ENCODE measurements around the gene RHOT1. TPM values are rescaled to one million over a fixed set of nuclear protein-coding genes. Genes with fewer than 3 reads are reported as not detected.
A peak's percentile ranks its signal among the peaks of the same experiment; 100 is the strongest.
"Not testable (repeated sequence)": the region's sequence is repeated elsewhere in the genome, so short reads cannot be mapped to it uniquely, and the experiment has no call there.

The RHOT1 gene
- 36.1 TPM for total RNA-seq (ENCODE audit: unreplicated experiment)
- long read RNA-seq, partial matches to known transcripts = 1 of 7 reads
- long read RNA-seq, other reads (novel, unspliced or antisense) = 1 of 7 reads

DNA sequence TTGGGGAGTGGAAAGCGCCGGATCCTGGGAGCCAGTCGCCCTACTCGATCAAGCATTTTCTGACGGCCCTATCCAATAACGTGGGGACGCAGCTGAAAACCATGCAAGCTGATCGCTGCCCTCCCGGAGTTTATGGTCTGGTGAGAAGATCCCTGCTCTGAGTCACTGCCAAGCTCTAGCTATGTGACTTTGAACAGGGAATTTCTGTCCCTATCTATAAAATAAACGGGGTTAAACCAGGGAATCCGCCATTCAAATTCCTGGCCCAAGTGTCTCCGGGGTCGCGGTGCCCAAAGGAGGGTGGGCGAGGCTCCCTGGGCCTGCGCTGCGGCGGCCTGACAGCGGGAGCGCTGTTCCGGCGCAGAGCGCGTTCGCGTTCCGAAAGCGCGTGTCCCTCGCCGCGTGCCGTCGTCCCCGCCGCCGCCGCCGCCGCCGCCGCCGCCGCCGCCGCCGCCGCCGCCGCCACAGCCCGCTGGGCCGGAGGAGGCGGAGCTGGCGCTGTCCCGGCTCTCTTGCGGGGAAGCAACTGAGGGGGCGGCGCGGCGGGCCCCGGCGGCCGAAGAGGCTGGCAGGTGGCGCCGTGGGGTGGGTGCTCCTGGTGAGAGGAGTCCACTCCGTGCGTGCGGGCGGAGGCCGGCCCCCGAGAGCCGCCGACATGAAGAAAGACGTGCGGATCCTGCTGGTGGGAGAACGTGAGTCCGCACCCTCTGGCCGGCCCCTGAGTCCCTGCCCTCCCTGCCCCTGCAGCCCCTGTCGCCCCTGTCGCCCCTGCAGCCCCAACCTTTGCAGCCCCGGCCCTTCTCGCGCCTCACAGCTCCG is at the start of gene RHOT1:
Gene RHOT1, plus strand, starts transcription at position 465 of the 819 bp plus-strand sequence. Its CDS starts 191 bp downstream, at position 656.
- H3K36me3 Mint-ChIP-seq (ENCODE audit: unreplicated experiment) = no peaks in the 10 kb centered on the region
- TF ChIP-seq, protein P1, sequence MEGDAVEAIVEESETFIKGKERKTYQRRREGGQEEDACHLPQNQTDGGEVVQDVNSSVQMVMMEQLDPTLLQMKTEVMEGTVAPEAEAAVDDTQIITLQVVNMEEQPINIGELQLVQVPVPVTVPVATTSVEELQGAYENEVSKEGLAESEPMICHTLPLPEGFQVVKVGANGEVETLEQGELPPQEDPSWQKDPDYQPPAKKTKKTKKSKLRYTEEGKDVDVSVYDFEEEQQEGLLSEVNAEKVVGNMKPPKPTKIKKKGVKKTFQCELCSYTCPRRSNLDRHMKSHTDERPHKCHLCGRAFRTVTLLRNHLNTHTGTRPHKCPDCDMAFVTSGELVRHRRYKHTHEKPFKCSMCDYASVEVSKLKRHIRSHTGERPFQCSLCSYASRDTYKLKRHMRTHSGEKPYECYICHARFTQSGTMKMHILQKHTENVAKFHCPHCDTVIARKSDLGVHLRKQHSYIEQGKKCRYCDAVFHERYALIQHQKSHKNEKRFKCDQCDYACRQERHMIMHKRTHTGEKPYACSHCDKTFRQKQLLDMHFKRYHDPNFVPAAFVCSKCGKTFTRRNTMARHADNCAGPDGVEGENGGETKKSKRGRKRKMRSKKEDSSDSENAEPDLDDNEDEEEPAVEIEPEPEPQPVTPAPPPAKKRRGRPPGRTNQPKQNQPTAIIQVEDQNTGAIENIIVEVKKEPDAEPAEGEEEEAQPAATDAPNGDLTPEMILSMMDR (IDR thresholded peaks at IDR 0.05; ENCODE audit: partially characterized antibody, unreplicated experiment) = peak; percentile 22
- H3K27ac Mint-ChIP-seq (ENCODE audit: unreplicated experiment) = peak within 1 kb of the TSS; percentile 96
- no peaks in the 10 kb centered on the region for H3K27me3 Mint-ChIP-seq (ENCODE audit: unreplicated experiment)
- peak; percentile 89 for DNase-seq
- peak within 1 kb of the TSS; percentile 99 for H3K4me3 Mint-ChIP-seq (ENCODE audit: unreplicated experiment)
- H3K4me1 Mint-ChIP-seq (ENCODE audit: low read depth, unreplicated experiment) = peaks cover 9% of the 10 kb centered on the region
- peaks cover 8% of the 10 kb centered on the region for H3K9me3 Mint-ChIP-seq (ENCODE audit: unreplicated experiment)

DNA sequence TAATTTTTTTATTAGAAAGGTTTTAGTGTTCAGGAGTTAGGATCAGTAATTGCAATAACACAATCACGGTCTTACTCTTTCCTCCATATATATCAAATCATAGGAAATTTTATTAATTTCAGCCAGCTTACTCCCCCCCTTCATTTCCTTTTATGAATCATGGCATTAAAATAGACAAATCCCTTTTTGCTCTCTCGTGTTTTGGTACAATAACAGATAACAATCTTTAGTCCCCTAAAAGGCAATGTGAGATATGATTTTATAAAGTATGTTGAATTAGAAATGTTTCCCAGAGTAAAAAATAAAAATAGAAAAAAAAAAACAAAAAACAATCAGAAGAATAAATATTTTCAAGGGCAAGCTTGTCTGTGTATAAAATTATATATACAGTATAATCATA is 42.6 kb upstream of the RHOT1 start:
- no peaks in the 10 kb centered on the region for H3K4me1 Mint-ChIP-seq (ENCODE audit: low read depth, unreplicated experiment)
- DNase-seq = no peak
- TF ChIP-seq, protein P1 (IDR thresholded peaks at IDR 0.05; ENCODE audit: partially characterized antibody, unreplicated experiment) = no peak
- no peaks in the 10 kb centered on the region for H3K9me3 Mint-ChIP-seq (ENCODE audit: unreplicated experiment)
- no peaks in the 10 kb centered on the region for H3K27me3 Mint-ChIP-seq (ENCODE audit: unreplicated experiment)
- no peak overlapping the region for H3K4me3 Mint-ChIP-seq (ENCODE audit: unreplicated experiment)
- no peak overlapping the region for H3K27ac Mint-ChIP-seq (ENCODE audit: unreplicated experiment)
- H3K36me3 Mint-ChIP-seq (ENCODE audit: unreplicated experiment) = no peaks in the 10 kb centered on the region

DNA sequence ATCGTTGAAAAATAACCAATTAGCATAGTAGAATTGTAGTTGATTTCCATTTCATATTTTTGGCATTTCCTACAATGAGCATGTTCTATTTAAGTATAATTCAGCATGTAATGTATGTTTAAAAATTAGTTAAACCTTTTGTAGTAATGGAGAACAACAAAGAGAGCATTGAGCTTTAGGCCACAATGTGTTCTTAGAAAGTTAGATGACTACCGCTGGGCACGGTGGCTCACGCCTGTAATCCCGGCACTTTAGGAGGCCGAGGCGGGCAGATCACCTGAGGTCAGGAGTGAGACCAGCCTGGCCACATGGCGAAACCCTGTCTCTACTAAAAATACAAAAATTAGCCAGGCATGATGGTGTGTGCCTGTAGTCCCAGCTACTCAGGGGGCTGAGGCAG is 42.0 kb upstream of the RHOT1 start:
- not testable (repeated sequence) for DNase-seq; H3K27ac Mint-ChIP-seq (ENCODE audit: unreplicated experiment); H3K4me1 Mint-ChIP-seq (ENCODE audit: low read depth, unreplicated experiment); H3K36me3 Mint-ChIP-seq (ENCODE audit: unreplicated experiment); H3K9me3 Mint-ChIP-seq (ENCODE audit: unreplicated experiment); H3K27me3 Mint-ChIP-seq (ENCODE audit: unreplicated experiment); H3K4me3 Mint-ChIP-seq (ENCODE audit: unreplicated experiment)

DNA sequence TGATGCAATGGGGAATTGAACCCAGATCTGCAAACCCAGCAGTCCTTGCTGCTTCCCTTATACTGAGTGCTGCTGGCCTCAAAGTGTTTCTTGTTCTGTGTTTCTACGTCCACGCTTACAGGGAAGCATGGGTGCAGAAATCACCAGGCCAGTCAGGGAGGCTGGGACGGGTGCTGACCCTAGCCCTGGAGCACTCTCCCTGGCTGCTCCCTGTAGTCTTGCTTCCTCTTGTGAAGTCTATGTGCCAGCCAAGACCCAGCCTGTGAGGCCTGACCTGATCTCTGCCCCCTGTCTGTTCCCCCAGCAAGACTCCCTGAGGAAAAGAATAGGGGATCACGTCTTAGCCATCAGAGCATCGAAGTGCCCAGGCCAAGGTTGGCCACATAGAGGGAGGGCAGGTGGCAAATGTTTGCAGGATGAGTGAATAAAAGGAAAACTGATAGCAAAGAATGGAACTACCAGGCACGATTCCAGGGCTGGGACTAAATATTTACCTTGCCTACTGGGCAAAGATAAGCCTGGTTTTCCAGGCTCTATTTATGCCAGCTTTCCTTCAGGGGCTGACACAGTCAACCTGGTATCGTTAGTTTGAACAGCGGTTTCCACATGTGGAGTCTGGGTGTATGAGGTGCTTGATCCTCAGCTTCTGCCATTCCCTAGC is 41.2 kb upstream of the RHOT1 start:
- peaks cover 2% of the 10 kb centered on the region for H3K27me3 Mint-ChIP-seq (ENCODE audit: unreplicated experiment)
- TF ChIP-seq, protein P1 (IDR thresholded peaks at IDR 0.05; ENCODE audit: partially characterized antibody, unreplicated experiment) = no peak
- H3K4me3 Mint-ChIP-seq (ENCODE audit: unreplicated experiment) = no peak overlapping the region
- no peak for DNase-seq
- H3K27ac Mint-ChIP-seq (ENCODE audit: unreplicated experiment) = no peak overlapping the region
- no peaks in the 10 kb centered on the region for H3K4me1 Mint-ChIP-seq (ENCODE audit: low read depth, unreplicated experiment)
- no peaks in the 10 kb centered on the region for H3K9me3 Mint-ChIP-seq (ENCODE audit: unreplicated experiment)
- H3K36me3 Mint-ChIP-seq (ENCODE audit: unreplicated experiment) = no peaks in the 10 kb centered on the region

DNA sequence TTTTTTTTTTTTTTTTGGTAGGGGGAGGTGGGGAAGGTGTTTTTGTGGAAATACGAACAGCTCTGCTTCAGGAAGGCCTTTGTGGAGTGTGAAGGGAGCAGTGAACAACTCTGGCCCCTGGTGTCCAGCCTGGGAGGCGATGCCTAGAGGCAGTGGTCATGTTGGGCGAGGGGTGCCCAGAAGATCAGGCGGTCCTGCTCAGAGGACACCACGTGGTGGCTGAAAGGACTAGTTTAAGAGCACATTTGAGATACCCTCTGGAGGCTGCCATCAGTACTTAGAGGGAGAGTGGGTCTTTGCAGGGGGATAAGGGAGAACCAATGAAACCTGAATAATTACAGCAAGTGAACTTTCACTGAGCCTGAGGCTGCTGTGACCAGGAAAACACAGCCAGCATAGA is 40.1 kb upstream of the RHOT1 start:
- TF ChIP-seq, protein P1 (IDR thresholded peaks at IDR 0.05; ENCODE audit: partially characterized antibody, unreplicated experiment) = no peak
- Mint-ChIP-seq H3K4me3 (ENCODE audit: unreplicated experiment) (no peak overlapping the region), H3K27ac (ENCODE audit: unreplicated experiment) (no peak overlapping the region), H3K27me3 (ENCODE audit: unreplicated experiment) (peaks cover 3% of the 10 kb centered on the region), H3K36me3 (ENCODE audit: unreplicated experiment) (no peaks in the 10 kb centered on the region), H3K9me3 (ENCODE audit: unreplicated experiment) (no peaks in the 10 kb centered on the region), H3K4me1 (ENCODE audit: low read depth, unreplicated experiment) (no peaks in the 10 kb centered on the region)
- DNase-seq = no peak

Data from glutamatergic neuron (in vitro differentiated cells).